Liver (tissue), 9 donors: ENCODE measurements around the gene MYO7B. TPM values are rescaled to one million over a fixed set of nuclear protein-coding genes. Genes with fewer than 3 reads are reported as not detected.
A peak's percentile ranks its signal among the peaks of the same experiment; 100 is the strongest.

ENCODE experiments used
- DNase-seq: peaks from one replicate; pipeline ENCODE4 v3.0.0-alpha.2; 2017; ENCODE audit warnings: low spot score
- H3K27ac ChIP-seq, 2 donors: one replicate each; pipeline ENCODE4 v1.7.0; 2013; ENCODE audit warnings: inconsistent platforms in 2 of 2, low read length in 2 of 2, control low read depth in 1 of 2, low read depth in 1 of 2, mild to moderate bottlenecking in 1 of 2
- H3K27me3 ChIP-seq, 4 donors: one replicate each; pipeline versions ENCODE4 v1.6.1 to v1.7.0; 2013; ENCODE audit warnings: low read length in 3 of 4, inconsistent platforms in 1 of 4, mild to moderate bottlenecking in 1 of 4, moderate library complexity in 1 of 4; ENCODE audit not compliant: control insufficient read depth in 4 of 4, insufficient read depth in 4 of 4
- H3K36me3 ChIP-seq, 4 donors: one replicate each; pipeline versions ENCODE4 v1.6.1 to v1.7.0; 2013; ENCODE audit warnings: low read length in 3 of 4, mild to moderate bottlenecking in 3 of 4, low read depth in 1 of 4, moderate library complexity in 1 of 4; ENCODE audit not compliant: control insufficient read depth in 4 of 4, insufficient read depth in 3 of 4
- H3K4me1 ChIP-seq, 4 donors: one replicate each; pipeline versions ENCODE4 v1.6.1 to v1.7.0; 2013; ENCODE audit warnings: low read length in 3 of 4, mild to moderate bottlenecking in 3 of 4, moderate library complexity in 1 of 4; ENCODE audit not compliant: control insufficient read depth in 4 of 4, insufficient read depth in 4 of 4
- H3K4me3 ChIP-seq, 3 donors: one replicate each; pipeline versions ENCODE4 v1.6.1 to v1.7.0; 2013; ENCODE audit warnings: low read length in 3 of 3, control low read depth in 1 of 3, low read depth in 1 of 3, mild to moderate bottlenecking in 1 of 3
- H3K9ac ChIP-seq, 2 donors: one replicate each; pipeline ENCODE4 v1.7.0; 2013; ENCODE audit warnings: low read length in 2 of 2, mild to moderate bottlenecking in 2 of 2, moderate library complexity in 2 of 2, control low read depth in 1 of 2, low read depth in 1 of 2
- H3K9me3 ChIP-seq, 4 donors: one replicate each; pipeline versions ENCODE4 v1.6.1 to v1.7.0; 2013; ENCODE audit warnings: low read length in 3 of 4; ENCODE audit not compliant: control insufficient read depth in 4 of 4
- EGR1 ChIP-seq, 2 donors: IDR thresholded peaks; 2 replicates each; pipeline ENCODE4 v1.6.1; 2016 to 2018; ENCODE audit warnings: antibody characterized with exemption in 2 of 2, low read depth in 2 of 2
- FOXA1 ChIP-seq: IDR thresholded peaks from 2 replicates; pipeline ENCODE4 v1.6.1; 2016; ENCODE audit warnings: antibody characterized with exemption
- FOXA2 ChIP-seq: IDR thresholded peaks from 2 replicates; pipeline ENCODE4 v1.6.1; 2016; ENCODE audit warnings: antibody characterized with exemption
- GABPA ChIP-seq, 2 donors: IDR thresholded peaks in 1 of 2; conservative IDR thresholded peaks in 1 of 2; 2 replicates each; pipeline ENCODE4 v1.6.1; 2016; ENCODE audit warnings: antibody characterized with exemption in 2 of 2, mild to moderate bottlenecking in 1 of 2, moderate library complexity in 1 of 2
- HNF4A ChIP-seq, 2 donors: conservative IDR thresholded peaks; 2 replicates each; pipeline ENCODE4 v1.6.1; 2016; ENCODE audit warnings: antibody characterized with exemption in 2 of 2, mild to moderate bottlenecking in 2 of 2
- HNF4G ChIP-seq: IDR thresholded peaks from 2 replicates; pipeline ENCODE4 v1.6.1; 2016; ENCODE audit warnings: antibody characterized with exemption
- JUND ChIP-seq, 2 donors: IDR thresholded peaks; 2 replicates each; pipeline ENCODE4 v1.6.1; 2016; ENCODE audit warnings: antibody characterized with exemption in 2 of 2
- NR2F2 ChIP-seq: IDR thresholded peaks from 2 replicates; pipeline ENCODE4 v1.6.1; 2016; ENCODE audit warnings: antibody characterized with exemption
- RAD21 ChIP-seq, 2 donors: IDR thresholded peaks; 2 replicates each; pipeline ENCODE4 v1.6.1; 2016; ENCODE audit warnings: antibody characterized with exemption in 2 of 2, mild to moderate bottlenecking in 2 of 2
- REST ChIP-seq: IDR thresholded peaks from 2 replicates; pipeline ENCODE4 v1.6.1; 2016; ENCODE audit warnings: antibody characterized with exemption, mild to moderate bottlenecking
- RXRA ChIP-seq, 2 donors: IDR thresholded peaks; 2 replicates each; pipeline ENCODE4 v1.6.1; 2017 to 2018; ENCODE audit warnings: antibody characterized with exemption in 2 of 2, mild to moderate bottlenecking in 1 of 2
- SP1 ChIP-seq: IDR thresholded peaks from 2 replicates; pipeline ENCODE4 v1.6.1; 2018; ENCODE audit warnings: antibody characterized with exemption, mild to moderate bottlenecking
- TAF1 ChIP-seq: conservative IDR thresholded peaks from 2 replicates; pipeline ENCODE4 v1.6.1; 2016; ENCODE audit warnings: antibody characterized with exemption, mild to moderate bottlenecking
- YY1 ChIP-seq: IDR thresholded peaks from 2 replicates; pipeline ENCODE4 v1.6.1; 2016; ENCODE audit warnings: antibody characterized with exemption, mild to moderate bottlenecking
- ZBTB33 ChIP-seq: IDR thresholded peaks from 2 replicates; pipeline ENCODE4 v1.6.1; 2016; ENCODE audit warnings: antibody characterized with exemption
- WGBS: extraction: QIAGEN DNeasy Blood & Tissue Kit; methylation state at CpG from one replicate; pipeline ENCODE4 v1.1.7; 2013; 5-methylcytosine and 5-hydroxymethylcytosine counted together
- polyA plus RNA-seq, 2 donors: library from polyadenylated mRNA; stranded (reverse) in 1 of 2; unstranded in 1 of 2; fragments of 200-250 nt in 1 of 2; fragments of >200 nt in 1 of 2; fragmentation: Nextera tagmentation in 1 of 2; extraction: Ambion mirVana in 1 of 2; gene quantifications; one replicate each; pipeline versions ENCODE4 v1.2.1 to v1.2.3, GENCODE V29; 2013 to 2015
- total RNA-seq, 2 donors: library from RNA; depleted of rRNA; stranded (reverse); fragments of >200 nt; gene quantifications; one replicate each; pipeline ENCODE4 v1.2.3, GENCODE V29; 2014
- TF ChIP-seq, protein P1 (sequence below): fragments of 150-350 bp; IDR thresholded peaks from 2 replicates; pipeline ENCODE4 v1.5.1; 2017; ENCODE audit warnings: improper control_type of control experiment, low read depth, low read length; ENCODE audit not compliant: missing input control
- TF ChIP-seq, protein P2 (sequence below): IDR thresholded peaks from 2 replicates; pipeline ENCODE4 v1.6.1; 2016; ENCODE audit warnings: antibody characterized with exemption
- donor health status: healthy.
- donor health status: healthy.
- donor health status: healthy.
- donor health status: healthy.
- donor health status: healthy.

MYO7B gene
- total and polyA plus RNA-seq, 4 donors = 0.15 to 1.1 (median 0.64) TPM

DNA sequence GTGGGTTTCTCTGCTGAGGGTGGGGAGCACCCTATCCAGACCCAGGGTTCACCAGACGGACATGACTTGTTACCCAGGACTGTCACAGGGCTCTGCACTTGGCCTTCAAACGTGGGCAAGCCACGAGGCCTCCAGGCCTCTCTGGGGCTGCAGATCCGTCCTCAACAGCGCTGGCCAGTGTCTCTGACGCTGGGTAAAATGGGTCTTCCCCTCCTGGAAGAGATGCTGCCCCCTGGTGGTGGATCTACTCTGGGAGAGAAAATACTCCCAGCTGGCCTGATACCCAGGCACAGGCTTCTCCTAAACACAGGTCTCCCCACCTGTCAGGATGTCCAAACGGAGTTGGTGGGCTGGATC, 114.2 kb downstream of the MYO7B start:
- TF ChIP-seq RAD21 (IDR thresholded peaks at IDR 0.05) = peak; percentile 73 to 86
- TF ChIP-seq, protein P1, sequence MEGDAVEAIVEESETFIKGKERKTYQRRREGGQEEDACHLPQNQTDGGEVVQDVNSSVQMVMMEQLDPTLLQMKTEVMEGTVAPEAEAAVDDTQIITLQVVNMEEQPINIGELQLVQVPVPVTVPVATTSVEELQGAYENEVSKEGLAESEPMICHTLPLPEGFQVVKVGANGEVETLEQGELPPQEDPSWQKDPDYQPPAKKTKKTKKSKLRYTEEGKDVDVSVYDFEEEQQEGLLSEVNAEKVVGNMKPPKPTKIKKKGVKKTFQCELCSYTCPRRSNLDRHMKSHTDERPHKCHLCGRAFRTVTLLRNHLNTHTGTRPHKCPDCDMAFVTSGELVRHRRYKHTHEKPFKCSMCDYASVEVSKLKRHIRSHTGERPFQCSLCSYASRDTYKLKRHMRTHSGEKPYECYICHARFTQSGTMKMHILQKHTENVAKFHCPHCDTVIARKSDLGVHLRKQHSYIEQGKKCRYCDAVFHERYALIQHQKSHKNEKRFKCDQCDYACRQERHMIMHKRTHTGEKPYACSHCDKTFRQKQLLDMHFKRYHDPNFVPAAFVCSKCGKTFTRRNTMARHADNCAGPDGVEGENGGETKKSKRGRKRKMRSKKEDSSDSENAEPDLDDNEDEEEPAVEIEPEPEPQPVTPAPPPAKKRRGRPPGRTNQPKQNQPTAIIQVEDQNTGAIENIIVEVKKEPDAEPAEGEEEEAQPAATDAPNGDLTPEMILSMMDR = peak; percentile 80
- TF ChIP-seq FOXA1 = no peak
- Histone ChIP-seq H3K27ac (no peak overlapping the region), H3K9ac (no peak overlapping the region), H3K36me3 (peaks cover 0 to 7% (median 1%) of the 10 kb centered on the region in 4 donors), H3K27me3 (no peaks in the 10 kb centered on the region), H3K9me3 (no peaks in the 10 kb centered on the region), H3K4me3 (no peak overlapping the region), H3K4me1 (peaks cover 2 to 16% (median 5%) of the 10 kb centered on the region in 4 donors)
- DNase-seq = peak; percentile 83
- WGBS = 16% methylated on average over 7 of the region's 7 CpGs

- TF ChIP-seq FOXA2 (no peak), REST (no peak), GABPA (IDR thresholded peaks at IDR 0.05 in 1 of 2, conservative IDR thresholded peaks at IDR 0.05 in 1 of 2) (no peak), FOXA1 (no peak), NR2F2 (no peak), EGR1 (IDR thresholded peaks at IDR 0.05; ENCODE audit: low read depth in 2 of 2) (no peak), YY1 (no peak), RXRA (IDR thresholded peaks at IDR 0.05) (no peak), JUND (IDR thresholded peaks at IDR 0.05) (no peak), SP1 (no peak), RAD21 (IDR thresholded peaks at IDR 0.05) (no peak), HNF4A (conservative IDR thresholded peaks at IDR 0.05) (no peak), ZBTB33 (no peak), TAF1 (no peak), HNF4G (no peak)
- TF ChIP-seq, protein P1 = no peak
- TF ChIP-seq, protein P2, sequence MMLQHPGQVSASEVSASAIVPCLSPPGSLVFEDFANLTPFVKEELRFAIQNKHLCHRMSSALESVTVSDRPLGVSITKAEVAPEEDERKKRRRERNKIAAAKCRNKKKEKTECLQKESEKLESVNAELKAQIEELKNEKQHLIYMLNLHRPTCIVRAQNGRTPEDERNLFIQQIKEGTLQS = no peak
- H3K4me1 ChIP-seq = peaks cover 2 to 16% (median 5%) of the 10 kb centered on the region in 4 donors
- no peak overlapping the region for H3K9ac ChIP-seq
Observed at GRCh38 chr2:127650041-127650784, 114.7 kb downstream of the MYO7B start.

More at GRCh38 chr2:127650041-127650784, 114.7 kb downstream of the MYO7B start:
- Histone ChIP-seq H3K9me3 (no peaks in the 10 kb centered on the region), H3K4me3 (no peak overlapping the region), H3K27ac (no peak overlapping the region), H3K27me3 (no peaks in the 10 kb centered on the region), H3K36me3 (peaks cover 0 to 9% (median 1%) of the 10 kb centered on the region in 4 donors)
- DNase-seq = no peak
- WGBS = 75% methylated on average over 17 of the region's 17 CpGs
